ENCODE data around the gene WASF1.
"Not testable (repeated sequence)": the region's sequence is repeated elsewhere in the genome, so short reads cannot be mapped to it uniquely, and the experiment has no call there.

The WASF1 gene

GRCh38 chr6:110083875-110084585 lies 95.4 kb downstream of the WASF1 start:
- DNase-seq: no peak

- no peak for DNase-seq
Observed at GRCh38 chr6:110075406-110075805, 104.1 kb downstream of the WASF1 start.

DNA sequence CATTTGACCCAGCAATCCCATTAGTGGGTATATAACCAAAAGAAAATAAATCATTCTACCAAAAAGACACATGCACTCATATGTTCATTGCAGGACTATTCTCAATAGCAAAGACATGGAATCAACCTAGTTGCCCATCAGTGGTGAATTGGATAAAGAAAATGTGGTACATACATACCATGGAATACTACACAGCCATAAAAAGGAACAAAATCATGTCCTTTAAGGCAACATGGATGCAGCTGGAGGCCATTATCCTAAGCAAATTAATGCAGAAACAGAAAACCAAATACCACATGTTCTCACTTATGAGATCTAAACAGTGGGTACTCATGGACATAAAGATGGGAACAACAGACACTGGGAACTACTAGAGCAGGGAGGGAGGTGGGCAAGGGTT lies 106.0 kb downstream of the WASF1 start:
- not testable (repeated sequence) for DNase-seq

DNA sequence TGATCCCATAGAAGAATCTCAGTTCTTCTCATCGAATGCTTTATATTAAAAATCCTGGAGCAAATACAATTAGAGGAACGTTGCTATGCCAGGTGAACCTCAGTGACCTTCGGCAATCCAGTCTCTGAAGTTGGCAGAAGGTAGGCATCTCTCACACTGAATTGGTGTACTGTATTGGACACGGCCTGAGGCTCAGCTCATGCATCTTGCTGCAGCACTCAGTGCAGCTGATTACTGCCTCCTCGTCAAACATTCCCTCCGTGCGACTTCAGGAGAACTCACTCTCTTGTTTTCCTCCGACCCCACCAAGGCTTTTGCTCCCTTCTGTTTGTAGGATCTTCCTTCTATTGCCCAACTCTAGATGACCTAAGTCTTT lies 110.9 kb downstream of the WASF1 start:
- DNase-seq: no peak

DNA sequence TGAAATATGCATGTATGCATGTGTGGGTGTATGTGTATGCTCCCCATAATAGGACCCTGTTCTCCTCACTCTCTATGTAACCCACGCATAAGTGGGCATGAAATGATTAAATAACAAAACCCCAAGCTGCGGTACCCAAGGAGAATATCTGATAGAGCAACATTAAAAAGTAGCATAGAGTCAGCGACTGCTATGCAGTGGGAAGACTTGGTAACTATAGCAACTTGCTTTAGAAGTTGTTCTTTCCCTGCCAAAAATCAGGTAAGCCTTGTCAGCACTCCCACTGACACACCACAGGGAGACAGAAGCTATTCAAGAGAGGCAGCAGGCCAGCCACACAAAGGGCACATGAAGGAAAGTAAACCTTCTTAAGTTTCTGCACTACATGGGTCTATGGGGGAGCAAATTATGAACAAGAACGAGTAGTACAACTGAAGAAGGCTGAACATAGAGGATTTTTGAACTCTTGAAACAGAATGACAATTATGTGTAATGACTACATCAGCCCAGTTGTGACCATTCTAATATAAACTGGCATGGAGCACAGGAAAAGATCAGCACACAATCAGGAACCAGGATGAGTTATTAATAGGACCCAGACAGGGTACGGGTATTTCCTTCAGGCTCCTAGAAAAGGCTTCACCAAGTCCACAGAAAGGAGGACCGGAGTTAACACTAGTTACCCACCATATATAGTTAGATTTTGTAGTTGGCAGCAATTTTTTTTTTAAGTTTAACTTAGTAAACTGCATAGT lies 111.5 kb downstream of the WASF1 start:
- DNase-seq: no peak

GRCh38 chr6:110064744-110065524 lies 114.5 kb downstream of the WASF1 start:
- no peak for DNase-seq

DNA sequence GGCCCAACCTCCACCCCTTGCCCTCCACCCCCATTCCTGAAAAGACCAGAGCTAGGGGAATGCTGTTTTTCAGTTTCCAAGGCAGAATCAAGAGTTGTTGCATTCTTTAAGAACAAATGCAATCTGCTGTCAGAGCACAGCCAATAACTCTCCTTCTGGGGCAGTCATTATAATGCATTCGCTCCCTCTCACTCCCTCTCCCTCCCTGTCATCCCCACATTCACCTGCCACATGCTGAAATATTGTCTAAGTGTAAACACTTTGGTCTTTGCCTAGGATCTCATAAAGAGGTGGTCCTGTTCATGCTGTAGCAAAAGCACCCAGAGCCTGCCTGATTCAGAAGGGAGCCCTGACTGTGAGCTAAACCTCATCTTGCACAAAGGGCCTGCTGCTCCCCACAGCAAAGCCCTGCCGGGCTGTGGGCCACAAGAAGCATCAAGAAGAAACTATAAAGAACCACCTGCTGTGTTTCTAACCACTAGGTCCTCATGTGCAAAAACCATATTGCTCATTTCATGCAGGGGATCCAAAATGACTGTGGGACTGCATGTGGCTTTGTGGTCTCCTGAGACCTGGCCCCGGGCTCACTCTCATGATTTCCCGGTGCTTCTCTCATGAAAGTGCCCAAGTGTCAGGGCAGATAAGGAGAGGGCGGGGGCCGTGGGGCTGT lies 115.7 kb downstream of the WASF1 start:
- no peak for DNase-seq

DNA sequence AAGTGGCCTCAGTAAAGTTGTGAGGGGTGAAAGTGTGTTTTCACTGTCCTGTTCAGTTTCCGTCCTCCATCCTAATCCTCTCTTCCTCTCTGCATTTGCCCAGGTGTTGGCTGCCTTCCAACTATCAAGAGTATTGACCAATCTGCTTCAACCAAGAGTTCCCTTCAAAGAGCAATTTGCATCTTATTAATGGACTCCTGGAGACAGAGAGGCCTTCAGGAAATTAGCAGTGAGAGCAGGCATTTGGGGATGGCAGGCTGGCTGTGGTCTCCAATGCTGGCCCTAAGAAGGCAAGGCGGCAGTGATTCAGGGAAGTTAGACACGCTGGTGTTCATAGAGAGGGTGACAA lies 124.1 kb downstream of the WASF1 start:
- DNase-seq: no peak

DNA sequence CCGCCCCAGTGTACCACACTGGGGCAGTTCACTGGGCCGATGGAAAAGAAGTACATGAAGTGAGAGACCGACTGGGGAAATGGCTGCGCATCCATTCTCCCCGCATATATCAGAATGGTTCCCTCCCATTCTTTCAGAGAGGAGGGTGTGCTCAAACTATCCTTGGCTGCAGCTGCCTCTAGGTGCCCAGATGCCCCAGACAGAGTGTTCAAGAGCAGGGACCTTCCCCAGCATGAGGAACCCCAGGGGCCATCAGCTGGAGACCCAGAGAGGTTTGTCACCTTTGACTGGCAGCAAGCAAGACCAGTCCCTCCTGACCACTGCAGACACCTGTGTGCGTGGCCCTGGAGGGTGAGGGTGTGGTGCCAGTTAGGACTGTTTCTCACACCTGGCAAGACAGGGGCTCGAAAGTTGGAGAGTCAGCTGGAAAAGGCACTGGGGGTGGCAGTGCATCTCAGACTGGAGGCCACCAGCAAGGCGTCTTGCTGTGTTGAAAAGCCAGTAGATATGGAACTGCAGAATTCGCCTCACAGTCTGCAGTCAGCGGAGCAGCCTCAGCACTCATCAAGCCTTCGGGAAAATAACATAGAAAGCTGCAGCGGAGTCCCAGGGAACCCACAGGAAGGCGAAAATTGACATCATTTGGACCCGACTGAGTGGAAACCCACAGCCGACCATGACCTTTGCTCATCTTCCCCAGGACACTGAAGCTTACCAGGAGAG lies 124.6 kb downstream of the WASF1 start:
- no peak for DNase-seq

GRCh38 chr6:110053395-110054240 lies 125.9 kb downstream of the WASF1 start:
- no peak for DNase-seq

GRCh38 chr6:110050440-110050813 lies 129.0 kb downstream of the WASF1 start:
- no peak for DNase-seq
